ENCODE results near the gene ZNF70.

Gene ZNF70

DNA sequence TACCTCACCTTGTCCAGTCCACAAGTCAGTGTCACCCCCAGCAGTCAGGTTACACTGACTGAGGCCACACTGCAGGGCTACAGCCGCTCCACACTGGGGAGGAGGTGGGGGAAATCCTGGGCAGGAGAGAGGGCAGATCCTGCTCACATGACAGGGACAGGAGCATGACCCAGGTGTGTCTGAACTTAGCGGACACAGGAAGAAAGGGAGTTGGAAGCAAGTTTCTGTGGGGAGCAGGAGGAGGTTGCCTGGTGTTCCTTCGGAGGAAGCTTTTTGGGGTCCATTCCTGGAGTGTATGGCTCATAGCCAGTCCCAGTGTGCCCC is 27.6 kb upstream of the ZNF70 start:
- no peak for DNase-seq

DNA sequence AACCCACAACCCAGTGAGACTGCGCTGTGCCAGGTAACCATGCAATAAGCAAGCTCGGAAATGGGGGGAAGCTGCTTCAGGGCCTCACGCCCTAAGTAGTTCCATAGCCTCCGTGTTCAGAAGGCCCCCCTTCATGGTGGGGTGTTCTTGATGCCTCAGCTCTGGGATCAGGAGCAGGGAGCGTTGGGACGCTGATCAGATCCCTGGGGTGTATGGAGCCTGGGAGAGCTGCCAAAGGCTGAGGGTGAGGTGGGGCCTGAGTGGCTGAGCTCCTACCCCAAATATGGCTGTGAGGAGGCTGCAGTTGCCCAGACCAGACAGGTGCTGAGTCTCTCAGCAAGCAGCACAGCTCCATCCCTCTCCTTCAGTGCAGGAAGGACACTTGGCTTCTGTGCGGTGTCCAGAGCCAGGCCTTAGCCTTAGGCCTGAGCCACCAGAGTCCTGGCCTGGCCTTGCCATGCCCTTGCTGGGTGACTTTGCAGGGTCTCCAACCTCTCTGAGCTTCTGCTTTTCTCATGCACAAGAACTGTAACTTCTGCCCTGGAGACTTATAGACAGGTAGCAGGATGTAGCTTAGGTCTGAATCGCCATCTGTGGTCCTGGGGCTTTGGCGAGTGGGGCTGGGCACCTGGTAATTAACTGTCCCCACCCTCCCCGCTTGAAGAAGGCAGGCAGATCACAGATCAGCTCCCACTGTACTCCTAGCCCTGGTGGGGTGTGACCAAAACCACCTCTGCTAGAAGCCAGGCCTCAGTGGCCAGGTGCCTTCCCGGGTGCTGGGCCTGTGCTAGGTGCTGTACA is 27.1 kb upstream of the ZNF70 start:
- no peak for DNase-seq

DNA sequence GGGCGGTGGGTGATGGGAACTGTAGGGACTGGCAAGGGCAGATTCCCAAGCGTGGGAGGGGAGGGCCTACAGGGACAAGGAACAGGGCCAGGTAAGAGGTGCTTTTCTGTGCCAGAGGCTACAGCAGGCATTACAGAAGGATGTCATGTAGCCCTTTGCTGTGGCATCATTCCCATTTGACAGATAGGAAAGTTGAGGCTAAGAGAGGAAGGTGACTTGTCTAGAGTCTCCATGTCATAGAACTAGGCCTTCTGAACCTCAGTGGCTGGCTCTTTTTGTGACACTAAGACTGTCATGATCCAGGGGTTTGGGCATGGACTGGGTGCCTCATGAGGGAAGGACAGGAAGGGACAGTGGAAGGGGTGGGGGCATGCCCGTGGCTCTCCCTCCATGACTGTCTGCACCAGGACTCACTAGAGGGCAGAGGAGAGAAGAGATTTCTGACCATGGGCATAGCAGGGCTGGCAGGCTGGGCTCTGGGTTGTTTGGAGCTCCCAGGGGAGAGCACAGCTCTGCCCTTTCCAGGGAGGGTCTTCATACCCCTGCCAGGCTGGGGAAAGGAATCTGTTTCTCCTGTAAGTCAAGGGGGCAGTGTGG is 25.0 kb upstream of the ZNF70 start:
- no peak for DNase-seq

DNA sequence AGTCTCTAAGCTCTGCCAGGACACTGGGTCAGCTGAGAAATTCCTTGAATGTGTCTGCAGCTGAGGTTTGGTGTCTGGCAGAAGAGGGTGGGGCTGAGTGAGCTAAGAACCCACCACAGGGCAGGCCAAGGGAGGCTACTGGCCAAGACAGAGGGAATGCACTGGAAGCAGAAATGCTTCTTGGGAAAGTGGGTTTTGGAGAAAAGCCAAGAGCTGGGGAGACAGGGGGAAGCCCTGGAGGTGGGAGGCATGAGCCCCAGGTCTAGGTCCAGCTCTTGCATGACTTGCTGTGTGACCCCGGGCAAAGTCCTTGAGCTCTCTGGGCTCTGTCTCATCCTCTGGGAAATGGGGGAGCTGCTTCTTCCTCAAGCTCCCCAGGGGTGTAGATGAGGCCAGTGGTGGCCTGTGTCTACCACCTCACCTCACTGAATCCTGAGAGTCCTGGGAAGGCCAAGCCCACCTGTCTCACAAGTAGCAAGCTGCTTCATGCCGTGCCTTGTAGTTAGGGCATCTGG is 24.1 kb upstream of the ZNF70 start:
- DNase-seq = no peak

DNA sequence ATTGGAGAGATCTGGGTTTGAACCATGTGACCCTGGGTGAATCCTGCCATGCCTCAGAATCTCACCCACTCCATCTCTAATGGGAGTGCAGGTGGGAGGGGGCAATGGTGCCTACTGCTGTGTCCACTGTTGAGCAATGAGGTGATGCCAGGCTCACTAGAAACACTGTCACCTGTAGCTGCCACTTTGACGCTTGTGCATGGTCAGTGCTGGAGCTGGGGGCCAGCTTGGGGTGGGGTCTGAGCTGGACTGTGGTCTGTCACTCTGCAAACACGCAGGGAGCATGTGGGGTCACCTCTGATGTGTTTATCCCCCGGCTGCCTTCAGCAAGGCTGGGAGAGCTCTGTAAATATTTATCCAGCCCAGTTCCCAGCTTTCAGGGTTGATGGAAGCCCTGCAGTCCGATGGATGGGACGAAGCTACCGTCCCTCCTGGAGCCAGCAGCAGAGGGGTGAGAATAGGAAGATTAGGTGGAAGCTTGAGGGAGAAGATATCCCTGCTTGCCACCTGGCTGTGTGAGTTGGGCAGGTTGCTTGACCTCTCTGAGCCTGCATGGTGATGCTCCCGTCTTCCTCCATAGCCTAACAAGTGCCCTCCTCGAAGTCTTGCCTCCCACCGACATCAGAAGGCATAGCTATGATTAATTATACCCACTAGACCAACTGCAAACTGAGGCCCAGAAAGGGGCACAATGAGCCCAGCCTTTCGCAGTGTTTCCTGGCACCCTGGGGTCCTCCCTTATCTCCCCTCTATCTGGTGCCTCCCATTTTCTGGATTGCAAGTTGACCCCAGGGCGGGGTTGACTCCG is 23.4 kb upstream of the ZNF70 start:
- no peak for DNase-seq

DNA sequence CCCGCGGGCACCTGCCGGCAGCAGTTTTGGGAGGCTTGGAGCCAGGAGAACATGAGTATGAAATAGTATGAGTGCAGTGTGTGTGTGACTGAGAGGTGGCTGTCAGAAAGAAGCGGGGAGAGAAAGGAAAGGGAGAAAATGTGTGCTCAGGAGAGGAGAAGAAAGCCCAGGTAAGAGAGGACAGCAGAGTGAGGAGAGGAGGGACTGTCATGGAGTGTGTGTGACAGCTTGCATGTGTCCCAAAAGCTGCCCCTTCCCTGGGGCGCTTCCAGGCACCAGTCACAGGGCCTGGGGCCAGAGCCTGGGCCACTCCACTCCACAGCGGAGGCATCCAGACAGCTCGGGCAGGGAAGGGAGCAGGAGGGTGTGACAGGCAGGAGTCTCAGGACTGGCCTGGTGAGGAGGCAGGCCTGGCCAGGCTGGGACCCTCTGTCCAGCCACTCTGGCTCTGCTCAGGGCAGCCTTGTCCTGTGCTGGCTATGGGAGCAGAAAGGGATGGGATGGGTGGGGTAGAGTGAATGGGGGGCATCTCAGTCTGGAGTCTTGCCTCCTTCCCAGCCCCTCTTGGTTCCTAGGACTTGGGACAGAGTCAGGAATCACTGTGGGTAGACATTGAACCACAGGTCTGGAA is 22.7 kb upstream of the ZNF70 start:
- DNase-seq = no peak

DNA sequence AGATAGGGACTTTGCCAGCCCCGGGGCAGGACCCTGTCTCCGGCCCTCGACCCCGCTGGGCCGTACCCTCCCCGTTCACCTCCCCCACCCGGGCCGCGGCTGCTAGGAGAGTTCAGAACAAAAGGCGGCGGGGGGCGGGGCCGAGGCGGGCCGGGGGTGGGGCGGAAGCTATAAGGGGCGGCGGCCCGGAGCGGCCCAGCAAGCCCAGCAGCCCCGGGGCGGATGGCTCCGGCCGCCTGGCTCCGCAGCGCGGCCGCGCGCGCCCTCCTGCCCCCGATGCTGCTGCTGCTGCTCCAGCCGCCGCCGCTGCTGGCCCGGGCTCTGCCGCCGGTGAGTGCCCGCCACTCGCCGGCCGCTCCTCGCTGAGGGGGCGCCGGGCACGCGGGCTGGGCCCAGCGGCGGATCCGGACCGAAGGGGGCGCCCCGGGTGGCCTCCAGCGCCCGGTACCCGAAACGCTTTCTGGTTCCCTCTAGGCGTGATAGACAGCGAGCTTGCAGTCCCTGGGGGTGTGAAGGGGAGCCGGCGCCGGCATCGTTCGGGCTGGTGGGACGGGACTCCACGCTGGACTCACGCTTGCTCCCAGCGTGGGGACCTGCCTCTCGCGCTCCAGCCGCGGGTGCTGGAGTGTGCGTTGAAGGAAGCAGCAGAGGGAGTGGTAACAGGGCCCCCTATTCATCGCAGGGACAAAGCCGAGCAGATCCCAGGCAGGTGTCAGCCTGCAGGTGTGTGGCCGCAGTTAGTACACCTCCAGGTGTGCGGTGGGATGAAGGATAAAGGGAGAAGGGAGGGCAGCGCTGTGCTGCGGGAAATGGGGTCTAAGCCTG is 21.9 kb upstream of the ZNF70 start, which contains the start of gene MMP11:
Gene MMP11 (plus strand): TSS at position 201 of the 825 bp plus-strand sequence. CDS start 22 bp downstream, at position 223.
- DNase-seq = peak; percentile 72

DNA sequence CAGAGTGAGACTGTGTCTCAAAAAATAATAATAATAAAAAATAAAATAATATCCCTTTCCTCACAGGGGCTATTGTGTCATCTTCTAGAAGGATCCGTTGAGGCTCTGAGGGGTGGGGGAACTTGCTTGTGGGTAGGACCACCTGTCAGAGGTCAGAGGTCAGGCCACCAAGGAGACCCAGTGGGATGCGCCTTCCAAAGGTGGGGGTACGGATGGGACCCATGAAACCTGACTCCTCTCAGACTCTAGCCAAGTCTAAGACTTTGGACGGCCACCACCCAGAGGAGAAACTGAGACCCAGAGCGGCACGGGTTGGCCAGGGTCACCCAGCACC is 21.4 kb upstream of the ZNF70 start:
- no peak for DNase-seq

DNA sequence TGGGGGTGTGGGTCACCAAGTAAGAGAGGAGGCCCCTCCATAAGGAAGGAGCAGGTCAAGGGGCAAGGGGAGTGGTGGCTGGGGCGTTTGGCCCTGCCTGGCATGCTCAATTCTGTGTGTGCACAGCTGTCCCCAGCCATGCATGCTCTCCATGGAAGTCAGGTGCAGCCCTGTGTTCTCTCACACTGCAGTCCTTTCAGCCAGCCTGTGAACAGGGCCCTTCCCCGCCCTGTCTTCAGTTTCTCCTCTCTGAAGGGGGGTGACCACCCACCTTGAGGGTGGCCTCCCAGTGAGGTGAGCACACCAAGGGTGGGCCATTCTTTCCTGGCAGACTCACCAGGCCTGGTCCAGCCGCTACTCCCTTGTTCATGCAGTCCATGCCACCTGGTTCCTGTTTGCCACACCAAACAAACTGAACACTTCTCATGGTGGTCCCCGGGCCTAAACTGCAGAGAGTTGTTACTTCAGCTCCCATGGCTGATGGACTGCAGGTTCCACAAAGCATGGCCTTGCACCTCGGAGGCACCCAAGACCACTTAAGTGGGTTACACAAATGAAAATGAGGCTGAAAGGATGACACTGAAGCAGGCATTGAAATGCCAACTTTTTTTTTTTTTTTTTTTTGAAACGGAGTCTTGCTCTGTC is 18.5 kb upstream of the ZNF70 start:
- no peak for DNase-seq

DNA sequence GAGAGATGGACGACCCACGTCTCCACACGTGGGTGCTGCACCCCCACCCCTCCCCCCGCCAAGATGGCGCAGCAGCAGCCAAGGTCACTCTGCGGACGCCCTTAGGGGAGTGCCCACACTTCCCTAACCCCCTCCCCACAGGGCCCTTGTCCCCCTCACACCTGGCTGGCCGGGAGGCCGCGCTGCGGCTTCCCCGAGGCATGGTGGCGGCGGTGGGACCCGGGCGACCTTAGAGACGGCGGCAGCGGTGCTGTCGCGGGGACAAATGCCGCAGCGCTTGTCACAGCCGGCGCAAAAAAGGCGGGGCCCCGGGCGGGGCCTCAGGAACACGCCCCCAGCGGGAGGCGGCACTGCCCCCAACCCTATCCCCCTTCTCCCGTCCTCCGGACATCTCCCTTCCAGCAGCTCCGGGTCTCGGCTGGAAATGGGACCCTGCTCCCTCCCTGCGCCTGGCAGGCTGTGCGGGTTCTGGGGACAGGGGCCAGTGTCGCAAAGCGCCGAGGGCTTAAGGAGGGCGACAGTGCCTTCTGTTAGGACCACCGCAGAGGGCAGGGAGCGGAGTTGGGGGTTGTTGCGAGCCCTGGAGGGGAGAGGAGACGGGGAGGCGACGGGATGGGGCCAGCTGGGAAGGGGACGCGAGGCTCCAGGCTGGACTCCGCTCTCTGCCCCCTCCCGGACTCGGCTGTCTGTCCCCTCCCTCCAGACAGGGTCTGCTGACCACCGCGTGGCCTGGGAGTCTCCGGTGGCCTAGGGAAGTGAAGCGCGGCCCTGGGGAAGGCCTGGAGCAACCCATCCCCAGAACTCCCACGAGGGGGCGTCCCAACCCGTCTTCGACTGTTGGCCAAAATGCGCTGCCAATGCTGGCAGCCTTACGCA is 17.0 kb upstream of the ZNF70 start, which contains the start of gene CHCHD10:
Gene CHCHD10 (minus strand): TSS at position 300 of the 876 bp plus-strand sequence. CDS start 98 bp downstream, at position 202.
- DNase-seq = peak; percentile 93

DNA sequence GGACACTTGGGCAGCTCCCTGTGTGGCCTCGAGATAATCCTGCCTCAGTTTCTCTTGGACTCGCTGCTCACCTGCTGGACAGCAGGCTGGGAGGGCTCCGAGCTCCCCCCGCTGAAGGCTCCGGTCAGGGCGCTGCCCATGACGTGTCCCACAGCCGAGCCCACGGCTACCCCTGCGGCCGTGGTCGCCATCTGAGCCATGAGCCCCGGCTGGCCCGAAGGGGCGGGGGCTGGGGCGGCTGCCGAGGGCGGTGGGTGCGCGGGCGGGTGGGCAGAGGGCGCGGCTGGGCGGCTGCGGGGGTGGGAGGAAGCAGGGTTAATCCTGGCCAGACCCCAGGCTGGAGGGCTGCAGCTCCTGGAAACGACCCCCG is 16.4 kb upstream of the ZNF70 start:
- DNase-seq = no peak

DNA sequence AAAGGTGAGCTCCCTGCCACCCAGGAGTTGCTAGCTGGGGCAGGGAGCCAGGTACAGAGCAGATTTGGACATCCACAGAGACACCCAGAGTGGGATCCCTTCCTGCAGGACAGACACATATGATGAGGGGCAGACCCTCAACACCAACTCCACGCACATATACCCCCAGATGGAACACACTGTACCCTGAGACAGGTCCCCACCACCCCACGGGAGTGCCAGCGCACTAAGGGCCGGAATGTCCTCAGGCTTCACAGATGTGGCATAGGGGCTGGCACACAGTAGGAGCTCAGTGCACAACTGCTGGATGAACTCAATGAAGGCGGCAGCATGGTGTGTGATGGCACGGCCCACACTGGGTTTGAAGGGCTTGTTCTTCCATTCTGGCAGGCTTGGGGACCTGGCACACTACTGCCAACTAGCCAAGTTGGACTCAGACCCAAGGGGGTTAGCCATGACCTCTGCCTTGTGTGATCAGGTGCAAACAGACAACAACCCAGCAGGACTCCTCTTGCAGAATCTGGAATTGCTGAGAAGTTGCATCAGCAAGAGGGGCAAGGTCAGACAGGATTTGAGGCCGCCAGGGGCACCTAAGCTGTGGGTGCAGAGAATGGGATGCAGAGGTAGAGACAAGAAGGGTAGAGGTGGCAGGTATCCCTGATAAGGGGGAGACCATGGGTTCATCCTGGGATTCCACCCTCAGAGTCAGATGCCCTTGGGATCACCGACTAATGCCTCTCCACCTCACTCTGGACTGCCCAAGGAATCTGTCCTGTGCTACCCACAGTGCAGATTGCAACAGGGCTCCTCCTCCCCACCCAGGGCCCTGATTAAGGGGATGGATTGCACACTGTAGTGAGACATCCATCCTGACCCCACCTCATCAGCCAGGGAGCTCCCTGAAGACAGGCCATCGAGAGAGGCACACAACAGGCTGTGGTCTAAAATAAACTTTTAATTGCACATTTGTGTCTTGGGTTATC is 14.3 kb upstream of the ZNF70 start:
- DNase-seq = no peak

DNA sequence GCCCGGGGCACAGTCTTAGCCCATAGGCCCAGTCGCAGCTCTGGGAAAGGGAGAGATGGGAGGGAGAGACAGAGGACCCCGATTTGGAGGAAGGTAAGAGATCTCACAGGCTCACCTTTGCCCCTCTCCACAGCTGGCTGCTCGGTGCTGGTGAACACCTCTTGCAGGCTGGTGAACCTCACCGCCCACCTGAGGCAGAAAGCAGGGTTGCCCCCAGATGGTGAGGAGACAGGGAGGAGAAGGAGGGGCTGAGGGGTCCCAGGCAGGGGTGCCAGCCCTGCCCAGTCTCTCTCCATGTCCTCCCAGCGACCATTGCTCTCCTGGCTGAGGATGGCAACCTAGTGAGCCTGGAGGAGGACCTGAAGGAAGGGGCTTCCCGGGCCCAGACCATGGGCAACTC is 13.0 kb upstream of the ZNF70 start:
- no peak for DNase-seq

DNA sequence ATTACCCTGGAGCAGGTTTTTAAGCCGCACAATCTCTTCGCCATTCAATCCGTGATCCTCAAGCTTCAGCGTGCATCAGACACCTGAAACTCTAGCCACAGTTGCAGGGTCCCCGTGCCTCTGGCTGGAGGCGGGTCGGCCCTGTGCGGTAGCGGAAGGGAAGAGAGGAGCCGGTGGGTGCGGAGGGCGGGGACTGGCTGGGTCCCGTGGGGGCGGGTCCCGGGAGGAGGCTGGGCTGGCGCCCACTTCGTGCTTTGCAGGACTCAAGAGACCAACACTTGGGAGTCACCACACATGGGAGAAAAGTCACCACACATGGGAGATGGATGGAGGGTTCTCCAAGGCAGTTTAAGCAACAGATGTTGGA is 12.7 kb upstream of the ZNF70 start:
- DNase-seq = peak; percentile 69

DNA sequence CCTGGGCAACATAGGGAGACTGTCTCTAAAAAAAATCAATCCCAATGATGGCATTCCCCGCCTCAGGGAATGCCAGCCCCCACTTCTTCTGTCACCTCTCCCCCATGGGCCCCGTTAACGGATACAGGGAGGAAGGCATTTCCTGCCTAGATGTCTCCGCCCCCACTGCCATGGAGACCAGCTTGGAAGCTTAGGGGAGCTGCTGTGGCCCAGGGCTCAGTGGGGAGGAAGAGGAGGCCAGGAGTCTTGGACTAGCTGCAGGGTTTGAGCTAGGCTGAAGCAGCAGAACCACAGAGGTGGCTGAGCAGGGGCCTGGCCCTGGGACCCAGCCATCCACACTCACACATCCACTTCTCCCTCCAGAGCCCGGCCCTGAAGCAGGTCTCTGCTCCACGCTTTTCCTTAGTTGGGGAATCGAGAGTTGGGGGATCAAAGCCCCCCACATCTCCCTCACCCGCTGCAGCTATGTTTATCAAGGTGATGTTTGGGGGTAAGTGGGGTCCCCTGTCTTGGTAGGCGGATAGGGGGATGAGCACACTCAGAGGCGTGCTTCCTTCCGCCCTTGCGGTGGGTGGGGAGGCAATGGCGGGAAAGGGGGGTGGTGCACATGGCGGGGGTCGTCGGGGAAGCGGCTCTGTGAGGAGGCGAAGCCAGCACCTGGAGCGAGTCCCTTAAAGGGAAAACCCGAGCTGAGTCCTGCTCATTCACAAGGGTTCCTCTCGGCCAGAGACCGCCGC is 12.1 kb upstream of the ZNF70 start, which contains the start of gene C22orf15:
Gene C22orf15 (plus strand): TSS at position 149 of the 737 bp plus-strand sequence. CDS start 317 bp downstream, at position 466.
- DNase-seq = peak; percentile 54

DNA sequence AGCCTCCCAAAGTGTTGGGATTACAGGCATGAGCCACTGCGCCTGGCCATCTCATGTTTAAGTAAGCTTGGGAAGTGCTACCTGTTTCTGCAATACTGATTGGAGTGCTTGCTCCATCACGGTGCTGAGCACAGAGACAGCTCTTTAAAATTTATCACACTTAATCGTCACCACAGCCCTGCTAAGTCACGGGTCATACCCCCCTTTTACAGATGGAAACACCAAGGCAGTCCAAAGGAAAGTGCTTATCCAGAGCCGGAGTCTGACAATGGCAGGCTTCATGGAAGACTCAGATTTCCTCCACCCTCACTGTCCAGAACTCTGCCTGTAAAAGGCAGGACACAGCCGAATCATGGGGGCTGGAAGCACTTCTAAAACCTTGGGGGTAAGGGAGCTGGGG is 9.1 kb upstream of the ZNF70 start:
- DNase-seq = no peak

DNA sequence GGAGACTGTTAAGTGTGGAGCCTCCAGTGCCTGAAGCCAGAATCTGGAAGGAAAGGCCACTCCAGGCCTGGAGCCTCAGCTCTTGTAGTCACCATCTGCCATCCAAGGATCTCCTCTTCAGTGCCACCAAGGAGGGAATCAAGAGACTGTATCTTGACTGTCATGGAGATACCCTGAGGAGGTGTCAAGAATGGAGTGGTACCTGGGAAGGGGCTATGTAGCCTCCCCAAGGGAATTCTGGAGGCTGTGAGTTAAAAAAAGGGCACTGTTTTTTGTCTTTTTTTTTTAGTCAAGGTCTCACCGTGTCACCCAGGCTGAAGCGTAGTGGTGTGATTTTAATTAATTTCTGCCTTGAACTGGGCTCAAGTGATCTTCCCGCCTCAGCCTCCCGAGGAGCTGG is 8.7 kb upstream of the ZNF70 start:
- DNase-seq = no peak

DNA sequence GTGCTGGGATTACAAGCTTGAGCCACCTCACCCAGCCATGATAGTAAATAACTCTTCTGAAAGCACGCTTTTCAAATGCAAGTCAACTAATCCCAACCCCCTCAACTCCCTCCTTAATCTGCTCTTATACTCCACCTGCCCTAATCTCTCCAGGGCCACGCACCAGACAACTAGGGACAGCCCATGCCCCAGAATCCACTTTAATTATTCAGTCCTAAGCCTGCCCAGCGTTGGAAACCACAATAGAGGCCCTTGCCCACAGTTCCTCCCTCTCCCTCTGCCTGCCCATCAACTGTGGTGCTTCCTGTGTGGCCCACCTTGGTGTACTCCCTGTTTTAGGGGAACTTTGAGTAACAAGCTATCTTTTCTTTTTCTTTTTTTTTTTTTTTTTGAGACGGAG is 6.0 kb upstream of the ZNF70 start:
- peak; percentile 67 for DNase-seq

DNA sequence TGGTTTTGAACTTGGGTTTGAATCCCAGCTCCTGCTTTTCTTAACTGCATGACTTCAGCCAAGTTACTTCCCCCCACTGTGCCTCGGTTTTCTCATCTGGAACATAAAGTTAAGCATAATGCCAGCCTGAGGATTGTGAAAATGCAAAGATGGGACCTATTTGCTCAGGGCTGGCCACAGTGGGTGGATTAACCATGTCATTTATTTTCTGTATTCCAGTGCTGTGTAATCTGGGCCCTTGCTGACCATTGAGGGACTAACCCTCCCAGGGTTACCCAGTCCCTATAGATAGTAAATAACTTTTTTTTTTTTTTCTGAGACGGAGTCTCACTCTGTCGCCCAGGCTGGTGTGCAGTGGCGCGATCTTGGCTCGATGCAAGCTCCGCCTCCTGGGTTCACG is 4.8 kb upstream of the ZNF70 start:
- DNase-seq = no peak

All from hematopoietic multipotent progenitor cell treated with erythropoietin and hydrocortisone succinate and interleukin-3 and kit ligand, for 4 days (in vitro differentiated cells).